GM10248 (cell line): ENCODE measurements around the gene SLC22A13.

Experiments
- CTCF ChIA-PET: fragments of 300-600 bp; sonication (Branson Sonifier 250); formaldehyde crosslinking; extraction: SDS; loops from one replicate; lab custom pipeline; 2021; ENCODE audit warnings: antibody characterized with exemption; lab: Yijun Ruan, JAX
- POLR2A ChIA-PET: fragments of 350-650 bp; sonication (Branson Sonifier 250); formaldehyde crosslinking; extraction: SDS; loops from one replicate; lab custom pipeline; 2020; ENCODE audit warnings: antibody characterized with exemption; lab: Yijun Ruan, JAX
- DNase-seq: peaks from one replicate; pipeline ENCODE4 v3.0.0; 2012; ENCODE audit errors: extremely low spot score
- TF ChIP-seq, protein P1 (sequence below): IDR thresholded peaks from 2 replicates; pipeline ENCODE4 v1.5.1; 2012; ENCODE audit warnings: mild to moderate bottlenecking, low read depth; ENCODE audit errors: extremely low read depth, missing control alignments, control extremely low read depth

SLC22A13 gene, protein sequence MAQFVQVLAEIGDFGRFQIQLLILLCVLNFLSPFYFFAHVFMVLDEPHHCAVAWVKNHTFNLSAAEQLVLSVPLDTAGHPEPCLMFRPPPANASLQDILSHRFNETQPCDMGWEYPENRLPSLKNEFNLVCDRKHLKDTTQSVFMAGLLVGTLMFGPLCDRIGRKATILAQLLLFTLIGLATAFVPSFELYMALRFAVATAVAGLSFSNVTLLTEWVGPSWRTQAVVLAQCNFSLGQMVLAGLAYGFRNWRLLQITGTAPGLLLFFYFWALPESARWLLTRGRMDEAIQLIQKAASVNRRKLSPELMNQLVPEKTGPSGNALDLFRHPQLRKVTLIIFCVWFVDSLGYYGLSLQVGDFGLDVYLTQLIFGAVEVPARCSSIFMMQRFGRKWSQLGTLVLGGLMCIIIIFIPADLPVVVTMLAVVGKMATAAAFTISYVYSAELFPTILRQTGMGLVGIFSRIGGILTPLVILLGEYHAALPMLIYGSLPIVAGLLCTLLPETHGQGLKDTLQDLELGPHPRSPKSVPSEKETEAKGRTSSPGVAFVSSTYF

GRCh38 chr3:38265604-38266307, at the start of gene SLC22A13:
Gene SLC22A13, plus strand, starts transcription at chr3:38265812. Its CDS starts 49 bp downstream, at chr3:38265861.
- POLR2A ChIA-PET = no interaction called here
- CTCF ChIA-PET = interaction anchor here (1.2 kb wide), 1 partner anchor 14 kb away, joined by 3 read pairs; no protein-coding TSS in a partner anchor
- TF ChIP-seq, protein P1, sequence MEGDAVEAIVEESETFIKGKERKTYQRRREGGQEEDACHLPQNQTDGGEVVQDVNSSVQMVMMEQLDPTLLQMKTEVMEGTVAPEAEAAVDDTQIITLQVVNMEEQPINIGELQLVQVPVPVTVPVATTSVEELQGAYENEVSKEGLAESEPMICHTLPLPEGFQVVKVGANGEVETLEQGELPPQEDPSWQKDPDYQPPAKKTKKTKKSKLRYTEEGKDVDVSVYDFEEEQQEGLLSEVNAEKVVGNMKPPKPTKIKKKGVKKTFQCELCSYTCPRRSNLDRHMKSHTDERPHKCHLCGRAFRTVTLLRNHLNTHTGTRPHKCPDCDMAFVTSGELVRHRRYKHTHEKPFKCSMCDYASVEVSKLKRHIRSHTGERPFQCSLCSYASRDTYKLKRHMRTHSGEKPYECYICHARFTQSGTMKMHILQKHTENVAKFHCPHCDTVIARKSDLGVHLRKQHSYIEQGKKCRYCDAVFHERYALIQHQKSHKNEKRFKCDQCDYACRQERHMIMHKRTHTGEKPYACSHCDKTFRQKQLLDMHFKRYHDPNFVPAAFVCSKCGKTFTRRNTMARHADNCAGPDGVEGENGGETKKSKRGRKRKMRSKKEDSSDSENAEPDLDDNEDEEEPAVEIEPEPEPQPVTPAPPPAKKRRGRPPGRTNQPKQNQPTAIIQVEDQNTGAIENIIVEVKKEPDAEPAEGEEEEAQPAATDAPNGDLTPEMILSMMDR = no peak

GRCh38 chr3:38219609-38220197, 45.9 kb upstream of the SLC22A13 start:
- TF ChIP-seq, protein P1 = no peak
- ChIA-PET CTCF (interaction anchor here (1.5 to 1.8 kb wide), 3 partner anchors 10 to 19 kb away, joined by 3 to 5 read pairs (median 4); no protein-coding TSS in a partner anchor), POLR2A (no interaction called here)
- DNase-seq = no peak

More at GRCh38 chr3:38265604-38266307, at the start of gene SLC22A13:
- DNase-seq = no peak

GRCh38 chr3:38221005-38221404, 44.6 kb upstream of the SLC22A13 start:
- CTCF ChIA-PET = interaction anchor here (1.2 to 1.3 kb wide), 2 partner anchors 14 to 16 kb away, joined by 4 read pairs; no protein-coding TSS in a partner anchor
- TF ChIP-seq, protein P1 = no peak
- POLR2A ChIA-PET = no interaction called here
- no peak for DNase-seq

GRCh38 chr3:38222032-38222634, 43.5 kb upstream of the SLC22A13 start:
- TF ChIP-seq, protein P1 = no peak
- ChIA-PET CTCF (interaction anchor here (1.3 kb wide), 1 partner anchor 13 kb away, joined by 4 read pairs; no protein-coding TSS in a partner anchor), POLR2A (no interaction called here)
- no peak for DNase-seq

DNA sequence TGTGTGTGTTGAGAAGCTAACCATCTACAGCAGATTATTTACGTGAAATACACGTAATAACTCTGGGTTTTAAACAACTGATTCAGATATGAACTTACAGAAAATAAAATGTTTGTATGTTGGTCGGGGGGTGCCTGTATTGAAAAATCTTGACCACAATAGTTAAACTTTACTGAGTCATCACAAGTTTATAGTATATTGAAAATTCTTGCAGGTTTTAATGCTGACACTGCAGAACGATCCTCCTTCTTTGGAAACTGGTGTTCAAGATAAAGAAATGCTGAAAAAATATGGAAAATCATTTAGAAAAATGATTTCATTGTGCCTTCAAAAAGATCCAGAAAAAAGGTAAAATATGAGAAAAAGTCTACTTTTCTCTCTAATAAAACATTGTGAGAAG, 41.3 kb upstream of the SLC22A13 start:
- CTCF ChIA-PET = no interaction called here
- POLR2A ChIA-PET = no interaction called here
- no peak for DNase-seq
- TF ChIP-seq, protein P1 = no peak
